Measurements from ENCODE around the gene ADCK2. TPM values are rescaled to one million over a fixed set of nuclear protein-coding genes. Genes with fewer than 3 reads are reported as not detected.

The ADCK2 gene
- total RNA-seq, 4 donors from 2014 or later, result 31.6 to 43.8 (median 37.4) TPM

DNA sequence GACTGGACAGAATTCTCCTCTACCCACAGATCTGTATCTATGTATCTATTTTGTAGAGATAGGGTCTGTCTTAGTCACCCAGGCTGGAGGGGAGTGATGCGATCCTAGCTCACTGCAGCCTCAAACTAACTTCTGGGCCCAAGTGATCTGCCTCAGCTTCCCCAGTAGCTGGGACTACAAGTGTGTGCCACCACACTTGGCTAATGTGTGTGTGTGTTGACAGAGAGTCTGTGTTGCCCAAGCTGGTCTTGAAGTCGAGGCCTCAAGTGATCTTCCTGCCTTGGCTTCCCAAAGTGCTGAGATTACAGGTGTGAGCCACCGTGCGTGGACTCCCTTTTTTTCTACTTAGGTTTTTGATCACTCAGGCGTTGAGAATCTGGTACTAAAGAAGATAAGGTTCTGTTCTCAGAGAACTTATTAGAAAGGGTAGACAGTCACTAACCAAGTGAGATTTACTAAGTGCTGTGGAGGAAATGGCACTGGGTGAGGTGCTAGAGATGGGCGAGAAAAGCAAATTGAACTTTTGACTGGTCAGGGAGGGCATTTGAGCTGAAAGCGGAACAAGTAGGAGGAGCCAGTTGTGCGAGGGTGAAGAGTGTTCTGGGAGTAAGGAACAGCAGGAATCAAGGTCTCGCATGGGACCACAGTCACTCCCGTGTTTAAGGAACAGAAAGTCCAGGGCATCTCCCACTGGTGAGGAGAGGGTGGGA, 41.7 kb downstream of the ADCK2 start:
- no peaks in the 10 kb centered on the region for H3K4me1 ChIP-seq
- no peak overlapping the region for H3K4me3 ChIP-seq
- TF ChIP-seq POLR2A (IDR thresholded peaks at IDR 0.05) (no peak), EP300 (IDR thresholded peaks at IDR 0.05; ENCODE audit: low read depth) (no peak), POLR2AphosphoS5 (IDR thresholded peaks at IDR 0.05) (no peak)
- TF ChIP-seq, protein P1, sequence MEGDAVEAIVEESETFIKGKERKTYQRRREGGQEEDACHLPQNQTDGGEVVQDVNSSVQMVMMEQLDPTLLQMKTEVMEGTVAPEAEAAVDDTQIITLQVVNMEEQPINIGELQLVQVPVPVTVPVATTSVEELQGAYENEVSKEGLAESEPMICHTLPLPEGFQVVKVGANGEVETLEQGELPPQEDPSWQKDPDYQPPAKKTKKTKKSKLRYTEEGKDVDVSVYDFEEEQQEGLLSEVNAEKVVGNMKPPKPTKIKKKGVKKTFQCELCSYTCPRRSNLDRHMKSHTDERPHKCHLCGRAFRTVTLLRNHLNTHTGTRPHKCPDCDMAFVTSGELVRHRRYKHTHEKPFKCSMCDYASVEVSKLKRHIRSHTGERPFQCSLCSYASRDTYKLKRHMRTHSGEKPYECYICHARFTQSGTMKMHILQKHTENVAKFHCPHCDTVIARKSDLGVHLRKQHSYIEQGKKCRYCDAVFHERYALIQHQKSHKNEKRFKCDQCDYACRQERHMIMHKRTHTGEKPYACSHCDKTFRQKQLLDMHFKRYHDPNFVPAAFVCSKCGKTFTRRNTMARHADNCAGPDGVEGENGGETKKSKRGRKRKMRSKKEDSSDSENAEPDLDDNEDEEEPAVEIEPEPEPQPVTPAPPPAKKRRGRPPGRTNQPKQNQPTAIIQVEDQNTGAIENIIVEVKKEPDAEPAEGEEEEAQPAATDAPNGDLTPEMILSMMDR (IDR thresholded peaks at IDR 0.05), result no peak
- intact Hi-C loops (cut with DNase I; ENCODE audit: low total_unique reads) (no loop called here), in situ Hi-C loops (cut with MboI; ENCODE audit: low pct_ligation_motif_present in 1 of 4, low pct_unique_long_range_greater_than_20kb in 1 of 4, low sequenced_read_pairs in 3 of 4) (no loop called here)
- 78 to 87% methylated on average over 9 to 10 of the region's 10 CpGs for WGBS, 2 donors (ENCODE audit: low coverage in 1 of 2)
- H3K27me3 ChIP-seq, result no peaks in the 10 kb centered on the region
- DNase-seq, result no peak
- no peaks in the 10 kb centered on the region for H3K36me3 ChIP-seq
- H3K9me3 ChIP-seq, result no peaks in the 10 kb centered on the region
- H3K27ac ChIP-seq, result no peak overlapping the region

DNA sequence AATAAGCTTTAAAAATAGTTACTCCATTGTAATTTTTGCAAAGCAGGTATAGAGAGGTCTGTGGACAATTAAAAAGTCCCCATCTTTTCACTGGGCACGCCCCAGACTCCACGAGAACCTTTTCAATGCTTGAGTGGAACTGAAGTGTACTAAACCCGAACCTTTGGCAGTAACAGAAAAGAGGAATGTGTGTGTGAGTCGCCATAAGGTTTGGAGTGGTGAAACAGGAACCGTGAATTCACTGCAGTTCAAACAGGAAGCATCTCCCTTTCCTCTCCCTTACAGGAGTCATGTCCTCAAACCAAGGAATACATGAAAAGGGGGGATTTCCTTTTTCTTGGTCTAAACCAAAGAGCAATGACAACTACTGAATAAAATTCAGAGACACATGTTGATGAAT, 47.0 kb downstream of the ADCK2 start:
- 81 to 84% methylated on average over 5 of the region's 5 CpGs for WGBS, 2 donors (ENCODE audit: low coverage in 1 of 2)
- Histone ChIP-seq H3K4me3 (no peak overlapping the region), H3K9me3 (no peaks in the 10 kb centered on the region), H3K27ac (no peak overlapping the region), H3K27me3 (no peaks in the 10 kb centered on the region), H3K36me3 (no peaks in the 10 kb centered on the region), H3K4me1 (no peaks in the 10 kb centered on the region)
- DNase-seq, result no peak
- intact Hi-C loops (cut with DNase I; ENCODE audit: low total_unique reads) (no loop called here), in situ Hi-C loops (cut with MboI; ENCODE audit: low pct_ligation_motif_present in 1 of 4, low pct_unique_long_range_greater_than_20kb in 1 of 4, low sequenced_read_pairs in 3 of 4) (no loop called here)
- TF ChIP-seq, protein P1 (IDR thresholded peaks at IDR 0.05), result no peak
- TF ChIP-seq POLR2AphosphoS5 (IDR thresholded peaks at IDR 0.05) (no peak), POLR2A (IDR thresholded peaks at IDR 0.05) (no peak), EP300 (IDR thresholded peaks at IDR 0.05; ENCODE audit: low read depth) (no peak)

DNA sequence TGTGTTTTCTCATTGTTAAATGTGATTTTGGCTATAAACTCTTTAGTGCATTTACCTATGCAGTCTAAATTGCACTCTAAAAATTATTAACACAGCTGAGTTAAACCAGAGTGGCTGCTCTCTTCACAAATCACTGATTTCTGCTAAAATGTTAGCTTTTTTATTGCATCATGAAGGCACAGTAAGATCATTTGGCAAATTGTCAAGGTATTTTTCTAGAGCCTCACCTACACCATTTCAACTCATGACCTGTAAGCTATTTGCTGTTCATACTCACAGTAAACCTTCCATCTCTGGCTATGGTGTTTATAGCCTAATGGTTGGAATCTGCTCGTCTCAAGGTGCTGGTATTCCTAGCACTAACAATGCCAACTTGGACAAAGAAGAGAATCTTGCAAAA, 49.5 kb downstream of the ADCK2 start:
- Histone ChIP-seq H3K4me1 (no peaks in the 10 kb centered on the region), H3K27ac (no peak overlapping the region), H3K36me3 (peaks cover 0 to 9% (median 0%) of the 10 kb centered on the region in 4 donors), H3K4me3 (no peak overlapping the region), H3K9me3 (no peaks in the 10 kb centered on the region), H3K27me3 (no peaks in the 10 kb centered on the region)
- in situ Hi-C loops (cut with MboI; ENCODE audit: low pct_ligation_motif_present in 1 of 4, low pct_unique_long_range_greater_than_20kb in 1 of 4, low sequenced_read_pairs in 3 of 4), result no loop called here
- 63 to 71% methylated on average over 1 of the region's 1 CpG for WGBS, 2 donors (ENCODE audit: low coverage in 1 of 2)
- TF ChIP-seq, protein P1 (IDR thresholded peaks at IDR 0.05), result no peak
- TF ChIP-seq POLR2A (IDR thresholded peaks at IDR 0.05) (no peak), EP300 (IDR thresholded peaks at IDR 0.05; ENCODE audit: low read depth) (no peak), POLR2AphosphoS5 (IDR thresholded peaks at IDR 0.05) (no peak)
- no peak for DNase-seq
- intact Hi-C loops (cut with DNase I; ENCODE audit: low total_unique reads), result no loop called here

DNA sequence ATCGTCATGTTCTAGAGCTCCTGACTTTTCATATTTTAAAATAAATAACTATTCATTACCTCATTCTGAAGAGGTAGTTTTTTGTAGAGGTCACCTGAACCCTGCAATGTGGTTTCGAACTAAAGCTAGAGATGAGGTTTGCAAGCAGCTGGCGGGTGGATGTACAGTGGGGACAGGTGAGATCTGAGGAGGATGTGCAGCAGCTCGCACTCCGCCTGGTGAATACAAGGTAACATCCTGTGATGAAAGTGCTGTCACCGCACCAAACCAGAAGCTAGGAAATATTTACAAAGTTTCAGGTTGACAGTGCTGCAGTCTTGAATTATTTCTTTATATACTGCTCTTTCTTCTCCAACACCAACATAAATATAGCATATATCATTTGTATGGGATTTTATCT, 50.3 kb downstream of the ADCK2 start:
- in situ Hi-C loops (cut with MboI; ENCODE audit: low pct_ligation_motif_present in 1 of 4, low pct_unique_long_range_greater_than_20kb in 1 of 4, low sequenced_read_pairs in 3 of 4) (no loop called here), intact Hi-C loops (cut with DNase I; ENCODE audit: low total_unique reads) (no loop called here)
- Histone ChIP-seq H3K4me1 (no peaks in the 10 kb centered on the region), H3K36me3 (peaks cover 0 to 9% (median 0%) of the 10 kb centered on the region in 4 donors), H3K4me3 (no peak overlapping the region), H3K9me3 (no peaks in the 10 kb centered on the region), H3K27me3 (no peaks in the 10 kb centered on the region), H3K27ac (no peak overlapping the region)
- no peak for DNase-seq
- WGBS, 2 donors (ENCODE audit: low coverage in 1 of 2), result 83 to 88% methylated on average over 6 of the region's 6 CpGs
- TF ChIP-seq EP300 (IDR thresholded peaks at IDR 0.05; ENCODE audit: low read depth), result no peak
- no peak for TF ChIP-seq POLR2AphosphoS5 (IDR thresholded peaks at IDR 0.05)
- TF ChIP-seq, protein P1 (IDR thresholded peaks at IDR 0.05), result no peak
- no peak for TF ChIP-seq POLR2A (IDR thresholded peaks at IDR 0.05)

Measured in transverse colon (tissue), 4 donors.